Activated T-cell treated with anti-CD3 and anti-CD28 coated beads for 48 hours (primary cell): ENCODE results near the gene PRAC2.
"Not testable (repeated sequence)": the region's sequence is repeated elsewhere in the genome, so short reads cannot be mapped to it uniquely, and the experiment has no call there.

Experiments used
- DNase-seq: peaks from one replicate; pipeline ENCODE4 v3.0.0-alpha.2; 2020; ENCODE audit warnings: low read depth

Gene PRAC2

GRCh38 chr17:48722915-48723422, at the start of gene PRAC2:
Gene PRAC2, plus strand, starts transcription at chr17:48723185. Its CDS starts 1,226 bp downstream, at chr17:48724411.
- no peak for DNase-seq

- no peak for DNase-seq
These were observed 45.9 kb upstream of the PRAC2 start for GRCh38 chr17:48676963-48677558.

DNA sequence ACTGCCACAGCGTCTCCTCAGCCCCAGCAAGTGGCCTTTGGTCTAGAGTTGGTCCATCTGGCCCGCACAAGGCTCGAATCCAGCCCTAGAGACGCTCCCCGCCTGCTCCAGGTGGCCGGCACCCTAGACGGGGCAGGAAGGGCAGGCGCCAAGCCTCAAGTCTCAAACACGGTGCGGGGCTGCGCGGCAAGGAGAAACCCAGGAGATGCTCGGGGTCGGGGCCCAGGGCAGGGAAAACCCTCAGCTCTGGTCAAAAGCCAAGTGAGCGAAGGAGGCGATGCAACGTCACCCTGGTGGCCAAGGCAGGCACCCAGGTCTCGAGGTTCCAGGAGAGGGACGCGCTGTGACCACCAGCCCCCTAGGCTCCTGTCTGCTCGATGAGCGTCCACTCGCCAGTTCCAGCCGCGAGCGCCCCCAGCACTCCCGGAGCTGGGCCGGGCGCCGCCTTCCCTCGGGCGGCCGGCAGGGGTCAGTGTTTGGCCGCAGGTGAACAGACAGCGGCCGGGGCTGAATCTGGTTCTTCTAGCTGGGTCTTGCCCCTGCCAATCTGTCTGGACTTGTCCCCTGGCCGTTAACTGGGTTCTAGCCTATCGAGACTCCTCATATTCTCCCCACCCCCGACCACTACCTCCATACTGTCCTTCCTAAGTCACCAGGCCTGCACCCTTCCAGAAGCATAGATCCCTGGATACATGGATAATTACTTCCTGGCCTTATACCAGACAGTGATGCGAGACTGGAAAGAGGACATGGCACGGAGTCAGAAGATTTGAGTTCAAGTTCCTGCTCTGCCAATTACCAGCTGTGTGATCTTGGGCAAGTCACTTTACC, 44.6 kb upstream of the PRAC2 start:
- peak; percentile 73 for DNase-seq

DNA sequence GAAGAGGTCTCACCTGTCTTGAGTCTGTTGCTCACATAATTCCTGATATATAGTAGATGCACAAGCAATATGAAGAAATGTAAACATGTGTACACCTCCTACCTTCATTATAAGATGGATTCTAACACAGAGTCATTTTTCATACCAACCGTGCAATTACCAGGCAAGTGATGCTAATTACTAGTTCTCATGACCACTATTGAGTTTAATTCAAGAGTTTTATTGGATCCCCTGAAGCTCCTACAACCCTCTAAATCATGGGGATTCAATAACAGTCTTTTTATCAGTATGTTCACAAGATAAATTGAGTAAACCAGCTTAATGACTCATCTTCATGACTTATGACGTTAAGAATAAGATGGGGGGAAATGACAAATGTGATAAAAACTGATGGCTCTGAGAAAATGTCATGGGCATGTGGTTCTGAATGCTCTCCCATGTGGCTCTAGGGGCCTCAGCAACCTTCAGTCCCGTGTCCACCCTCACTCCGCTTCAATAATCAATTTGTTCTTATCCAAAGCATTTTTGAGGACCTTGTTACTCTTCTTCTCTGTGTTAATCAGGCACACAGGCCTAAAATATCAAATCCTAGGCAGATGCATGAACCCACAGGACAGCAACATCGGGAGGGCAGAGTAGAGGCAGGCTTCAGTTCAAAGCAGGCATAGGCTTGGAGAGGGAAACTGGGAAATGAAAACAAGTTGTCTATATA, 43.4 kb upstream of the PRAC2 start:
- no peak for DNase-seq

DNA sequence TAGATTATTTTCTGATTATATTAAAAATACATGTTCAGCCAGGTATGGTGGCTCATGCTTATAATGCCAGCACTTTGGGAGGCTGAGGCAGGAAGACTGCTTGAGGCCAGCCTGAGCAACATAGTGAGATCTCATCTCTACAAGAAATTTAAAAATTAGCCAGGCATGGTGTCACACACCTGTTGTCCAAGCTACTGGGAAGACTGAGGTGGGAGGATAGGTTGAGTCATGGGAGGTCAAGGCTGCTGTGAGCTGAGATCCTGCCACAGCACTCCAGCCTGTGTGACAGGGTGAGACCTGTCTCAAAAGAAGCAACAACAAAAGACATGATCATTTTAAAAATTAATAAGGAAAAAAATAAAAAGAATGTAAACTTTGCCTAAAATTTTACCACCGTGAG, 41.4 kb upstream of the PRAC2 start:
- no peak for DNase-seq

DNA sequence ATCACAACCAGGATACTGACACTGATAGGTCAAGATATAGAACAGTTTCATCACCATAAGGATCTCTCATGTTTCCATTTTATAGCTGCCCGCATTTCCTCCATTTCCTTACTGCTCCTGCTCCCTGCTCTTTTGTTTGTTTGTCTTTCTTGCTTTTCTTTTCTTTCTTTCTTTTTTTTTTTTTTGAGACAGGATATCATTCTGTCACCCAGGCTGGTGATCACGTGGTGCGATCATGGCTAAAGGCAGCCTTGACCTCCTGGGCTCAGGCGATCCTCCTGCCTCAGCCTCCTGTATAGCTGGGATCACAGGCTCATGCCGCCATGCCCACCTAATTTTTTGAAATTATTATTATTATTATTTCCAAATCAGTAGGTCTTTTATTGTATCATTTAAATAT, 32.3 kb upstream of the PRAC2 start:
- DNase-seq: no peak

DNA sequence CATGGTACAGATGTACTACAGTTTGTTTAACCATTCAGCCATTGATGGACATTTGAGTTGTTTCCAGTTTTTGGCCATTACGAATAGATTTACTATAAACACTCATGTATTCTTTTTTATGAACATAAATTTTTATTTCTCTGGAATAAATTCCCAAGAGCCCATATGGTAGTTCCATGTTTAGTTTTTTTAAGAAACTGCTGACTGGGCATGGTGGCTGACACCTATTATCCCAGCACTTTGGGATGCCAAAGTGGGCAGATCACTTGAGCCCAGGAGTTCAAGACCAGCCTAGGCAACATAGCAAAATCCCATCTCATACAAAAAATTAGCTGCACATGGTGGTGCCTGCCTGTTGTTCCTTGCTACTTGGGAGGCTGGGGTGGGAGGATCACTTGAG, 30.9 kb upstream of the PRAC2 start:
- DNase-seq: no peak

- DNase-seq: no peak
These were observed 29.8 kb upstream of the PRAC2 start for GRCh38 chr17:48693178-48693577.

DNA sequence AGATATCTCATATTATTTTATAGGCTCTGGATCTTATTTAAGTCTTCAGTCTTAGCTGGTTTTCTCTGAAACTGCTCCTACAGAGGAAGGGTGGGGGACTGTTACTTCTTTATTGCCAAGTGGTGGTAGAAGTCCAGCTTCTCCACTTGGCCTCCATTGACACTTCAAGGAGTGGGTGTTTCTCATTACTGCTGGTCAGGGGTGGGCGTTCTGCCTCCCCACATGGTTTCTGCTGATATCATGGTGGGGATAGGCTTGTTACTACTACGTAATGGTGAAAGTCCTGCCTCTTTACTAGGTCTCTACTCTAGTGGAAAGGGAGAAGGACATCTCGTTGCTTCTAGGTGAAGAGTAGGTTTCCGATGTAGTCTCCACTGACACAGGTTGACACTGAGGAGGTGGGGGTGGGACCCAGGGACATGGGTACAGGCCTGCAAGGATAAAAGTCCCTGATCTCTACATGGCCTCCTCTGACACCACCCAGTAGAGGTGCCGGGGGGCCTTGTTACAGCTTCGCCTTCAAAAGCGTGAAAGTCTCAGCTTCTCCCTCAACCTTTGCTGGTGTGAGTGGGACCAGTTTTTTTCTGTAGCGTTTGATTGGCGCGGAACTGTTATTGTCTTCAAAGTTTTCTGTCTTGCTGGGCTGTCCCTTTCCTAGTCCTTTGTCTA, 21.0 kb upstream of the PRAC2 start:
- DNase-seq: no peak

GRCh38 chr17:48704361-48705248, 18.4 kb upstream of the PRAC2 start:
- DNase-seq: no peak

DNA sequence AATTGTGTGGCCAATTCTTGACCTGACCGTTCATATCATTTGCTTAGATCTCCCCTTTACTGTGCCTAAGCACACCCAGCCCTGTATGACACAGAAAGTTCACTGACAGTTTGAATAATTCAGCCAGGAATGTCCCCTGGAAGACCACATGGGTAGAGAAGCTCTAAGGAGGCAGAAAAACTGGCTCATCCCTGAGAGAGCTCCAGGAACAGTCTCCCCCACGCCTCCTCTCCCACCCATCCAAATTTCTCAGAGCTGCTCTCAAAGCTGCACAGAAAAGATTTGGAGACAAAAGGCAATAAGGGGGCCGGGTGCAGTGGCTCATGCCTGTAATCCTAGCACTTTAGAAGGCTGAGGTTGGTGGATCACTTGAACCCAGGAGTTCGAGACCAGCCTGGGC, 11.9 kb upstream of the PRAC2 start:
- no peak for DNase-seq

DNA sequence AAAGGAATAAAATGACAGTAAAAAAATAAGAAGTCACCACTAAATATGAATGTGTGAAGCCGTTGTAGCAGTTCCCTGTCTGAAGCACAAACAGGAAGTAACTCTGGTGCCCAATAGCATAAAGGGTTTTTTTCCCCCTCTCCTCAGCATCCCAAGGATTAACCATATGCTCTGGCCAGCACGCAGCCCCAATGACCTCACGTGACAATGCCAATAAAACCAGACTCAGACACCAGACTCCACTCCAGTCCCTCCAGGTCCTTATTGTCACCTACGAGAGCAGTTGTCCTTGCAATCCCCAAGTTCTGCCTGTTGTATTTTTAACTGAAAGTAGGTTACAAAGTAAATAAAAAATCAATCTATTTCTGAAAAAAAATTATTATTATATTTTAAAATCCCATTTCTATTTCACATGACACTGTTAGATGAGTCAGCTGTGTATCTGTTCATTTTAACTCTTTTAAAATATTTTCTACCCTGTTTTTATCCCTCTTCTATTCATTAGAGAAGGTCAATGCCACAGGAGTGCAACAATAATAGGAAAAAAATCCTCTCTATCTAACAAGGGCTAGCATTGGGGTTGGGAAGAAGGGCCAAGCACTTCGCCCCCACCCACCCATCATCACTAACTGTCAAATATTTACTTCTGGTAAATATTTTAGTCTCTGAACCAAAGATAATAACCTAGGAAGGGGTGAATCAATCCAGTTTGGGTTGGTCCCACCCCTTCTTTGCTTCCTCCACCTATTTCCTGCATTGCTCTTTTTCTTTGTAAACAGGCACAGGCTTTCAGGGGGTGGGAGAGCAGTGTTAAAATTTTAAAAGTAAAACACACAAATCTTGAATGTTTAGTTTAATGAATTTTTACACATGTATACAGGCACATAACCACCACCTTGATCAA, 7.2 kb upstream of the PRAC2 start:
- DNase-seq: no peak

- not testable (repeated sequence) for DNase-seq
These were observed 6.4 kb upstream of the PRAC2 start for GRCh38 chr17:48716549-48716948.

GRCh38 chr17:48717367-48718226, 5.4 kb upstream of the PRAC2 start:
- no peak for DNase-seq

DNA sequence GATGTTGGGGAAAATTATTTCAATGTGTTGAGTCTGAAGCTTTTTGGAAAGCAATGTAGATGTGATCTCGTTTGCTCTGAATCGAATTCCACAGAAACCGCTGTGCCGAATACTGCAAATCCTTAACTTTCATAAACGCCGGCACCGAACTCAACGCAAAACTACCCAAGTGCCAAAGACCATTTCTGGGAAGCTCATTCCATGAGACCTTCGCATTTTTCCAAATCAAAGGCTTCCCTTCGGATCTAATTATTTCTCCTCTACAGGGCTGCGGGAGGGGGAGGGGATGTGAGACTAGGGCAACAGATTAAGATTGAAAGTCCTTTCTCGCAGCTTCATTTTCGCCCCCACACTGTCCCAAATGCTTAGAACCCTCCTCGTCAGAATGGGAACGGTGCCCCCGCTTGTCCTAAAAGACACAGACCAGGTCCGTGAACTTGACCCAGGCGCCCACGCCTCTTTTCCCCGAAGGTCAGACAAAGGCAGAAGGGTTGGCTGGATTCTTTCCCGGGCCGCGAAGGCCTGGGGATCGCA, 4.7 kb upstream of the PRAC2 start:
- DNase-seq: no peak

DNA sequence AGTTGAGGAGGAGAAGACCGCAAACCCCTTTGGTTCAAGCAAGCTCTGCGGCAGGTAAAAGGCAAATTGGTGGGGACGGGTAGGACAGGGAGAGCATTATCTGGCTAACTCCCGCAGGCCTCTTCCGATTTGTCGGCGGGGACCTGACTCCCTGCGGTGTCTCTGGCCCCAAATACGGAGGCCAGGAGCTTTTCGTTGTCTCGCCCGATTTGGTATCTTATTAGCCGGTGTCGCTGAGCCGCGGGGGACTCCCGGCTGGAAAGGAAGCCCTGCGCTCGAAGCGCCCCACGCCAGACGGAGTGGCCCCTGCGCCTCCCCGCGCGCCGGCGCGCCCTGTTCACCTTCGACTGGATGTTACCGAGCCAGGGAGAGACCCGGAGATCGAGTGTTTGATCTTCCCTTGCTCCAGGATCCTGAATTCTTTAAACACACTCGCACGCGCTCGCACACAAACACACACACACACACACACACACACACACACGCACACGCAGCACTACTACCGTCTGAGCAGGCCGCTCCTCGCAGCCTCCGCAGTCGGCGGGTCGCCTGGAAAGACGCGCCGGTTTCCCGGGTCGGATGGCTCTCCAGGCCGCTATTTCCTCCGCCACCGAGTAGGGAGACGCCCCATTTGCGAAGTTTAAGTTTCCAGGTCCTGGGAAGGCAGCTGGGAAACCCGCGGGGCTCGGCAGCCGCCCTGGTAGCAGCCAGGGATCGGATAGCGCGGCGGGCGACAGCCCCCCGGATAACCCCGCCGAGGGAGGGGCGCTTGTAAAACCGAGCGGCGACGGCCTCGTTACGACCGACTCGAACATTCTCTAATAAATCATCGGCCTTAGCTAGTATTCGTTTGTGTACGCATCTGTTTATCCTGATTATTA, 4.0 kb upstream of the PRAC2 start:
- DNase-seq: no peak

DNA sequence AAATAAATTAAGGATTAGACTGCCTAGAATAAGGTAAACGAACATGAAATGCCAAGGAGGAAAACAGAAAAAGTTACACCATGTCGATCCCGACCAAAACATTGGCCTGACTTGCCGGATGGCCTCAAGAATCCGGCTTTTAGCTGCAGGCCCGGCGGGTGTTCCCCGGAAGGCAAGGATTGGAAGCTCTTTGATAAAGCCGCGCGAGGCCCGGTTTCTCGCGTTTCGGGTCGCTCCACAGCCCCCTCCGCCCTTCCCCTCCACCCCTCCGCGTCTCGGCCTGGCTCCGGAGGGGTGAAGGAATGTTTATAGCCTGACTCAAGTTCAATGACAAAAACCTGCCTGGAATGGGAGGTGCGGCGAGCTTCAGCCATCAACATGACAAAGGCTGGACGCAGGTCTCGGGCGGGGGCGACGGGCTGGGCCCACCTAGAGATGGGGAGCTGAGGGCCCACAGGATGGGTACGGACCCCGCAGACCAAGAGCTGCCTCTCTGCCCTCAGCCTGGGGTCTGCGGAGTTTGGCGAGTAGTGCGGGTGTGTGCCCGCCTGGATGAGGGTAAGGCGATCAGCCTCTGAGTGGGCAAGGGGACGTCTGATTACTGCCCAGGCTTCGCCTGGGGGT, 3.2 kb upstream of the PRAC2 start:
- DNase-seq: no peak
